Measurements from ENCODE around the gene NUS1. TPM values are rescaled to one million over a fixed set of nuclear protein-coding genes. Genes with fewer than 3 reads are reported as not detected.

NUS1 gene
- total RNA-seq: 27.1 TPM

DNA sequence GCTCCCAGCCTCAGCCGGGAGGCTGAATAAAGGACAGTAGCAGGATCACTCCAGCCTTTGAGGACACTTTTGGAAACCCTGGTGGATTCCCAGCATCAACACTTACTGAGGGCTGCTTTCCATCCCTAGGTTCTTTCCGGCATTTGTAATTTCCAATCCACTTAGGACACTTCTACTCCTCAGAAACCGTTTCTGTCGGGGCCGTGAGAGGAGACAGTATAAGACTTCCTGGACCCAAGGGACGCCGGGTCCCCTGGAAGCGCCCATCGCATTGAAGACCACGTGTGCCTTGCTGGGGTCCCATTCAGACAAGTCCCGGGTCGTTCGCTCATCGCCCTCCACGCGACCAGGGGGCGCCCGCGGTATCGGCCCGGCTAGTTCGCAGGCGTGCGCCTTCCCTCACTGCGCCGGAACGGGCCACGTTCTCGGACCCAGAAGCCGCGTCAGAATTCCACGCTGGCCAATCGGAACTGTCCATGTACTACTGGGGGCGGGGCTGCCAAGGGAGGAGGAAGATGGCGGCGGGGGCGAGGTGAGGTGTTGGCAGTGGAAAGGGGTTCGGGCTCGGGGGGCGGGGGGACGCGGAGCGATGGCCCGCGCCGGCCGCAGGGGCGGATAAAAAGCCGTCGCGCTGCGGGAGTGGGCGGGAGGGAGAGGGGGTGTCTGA, at the start of gene NUS1:
Gene NUS1, plus strand, starts transcription at position 479 of the 667 bp plus-strand sequence. CDS start 202 bp downstream, outside the sequence.

Other genes starting within 250 kb of the NUS1 start
- gene ROS1, start 249.5 kb upstream of the NUS1 start, total RNA-seq: not detected
- 7.4 TPM for gene DCBLD1, start 192.8 kb upstream of the NUS1 start, total RNA-seq
- gene GOPC, start 73.0 kb upstream of the NUS1 start, total RNA-seq: 78.6 TPM
- 51.7 TPM for gene SLC35F1, start 231.8 kb downstream of the NUS1 start, total RNA-seq